Measurements from ENCODE around the gene FHOD3.

The FHOD3 gene

DNA sequence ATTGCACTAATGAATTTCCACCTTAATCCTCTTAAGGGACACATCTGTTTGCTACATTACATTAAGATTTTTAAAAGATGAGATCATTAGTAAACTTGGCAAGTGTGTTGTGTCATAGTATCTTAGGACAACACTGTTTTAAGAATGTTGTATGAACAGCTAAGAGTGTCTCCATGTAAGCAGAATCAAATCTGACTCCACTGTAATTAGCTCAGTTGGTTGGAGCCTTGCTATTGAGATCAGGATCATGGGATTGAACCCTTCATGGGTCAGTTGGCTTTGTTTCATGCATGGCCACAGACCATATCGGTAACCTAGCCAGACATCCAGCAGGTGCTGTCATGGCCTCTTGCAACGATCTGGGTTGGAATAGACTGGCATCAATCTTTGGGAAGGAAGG lies 5.2 kb downstream of the FHOD3 start:
- no peak overlapping the region for H3K4me3 ChIP-seq (ENCODE audit: low read depth, low read length)
- TF ChIP-seq, protein P1, sequence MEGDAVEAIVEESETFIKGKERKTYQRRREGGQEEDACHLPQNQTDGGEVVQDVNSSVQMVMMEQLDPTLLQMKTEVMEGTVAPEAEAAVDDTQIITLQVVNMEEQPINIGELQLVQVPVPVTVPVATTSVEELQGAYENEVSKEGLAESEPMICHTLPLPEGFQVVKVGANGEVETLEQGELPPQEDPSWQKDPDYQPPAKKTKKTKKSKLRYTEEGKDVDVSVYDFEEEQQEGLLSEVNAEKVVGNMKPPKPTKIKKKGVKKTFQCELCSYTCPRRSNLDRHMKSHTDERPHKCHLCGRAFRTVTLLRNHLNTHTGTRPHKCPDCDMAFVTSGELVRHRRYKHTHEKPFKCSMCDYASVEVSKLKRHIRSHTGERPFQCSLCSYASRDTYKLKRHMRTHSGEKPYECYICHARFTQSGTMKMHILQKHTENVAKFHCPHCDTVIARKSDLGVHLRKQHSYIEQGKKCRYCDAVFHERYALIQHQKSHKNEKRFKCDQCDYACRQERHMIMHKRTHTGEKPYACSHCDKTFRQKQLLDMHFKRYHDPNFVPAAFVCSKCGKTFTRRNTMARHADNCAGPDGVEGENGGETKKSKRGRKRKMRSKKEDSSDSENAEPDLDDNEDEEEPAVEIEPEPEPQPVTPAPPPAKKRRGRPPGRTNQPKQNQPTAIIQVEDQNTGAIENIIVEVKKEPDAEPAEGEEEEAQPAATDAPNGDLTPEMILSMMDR (IDR thresholded peaks at IDR 0.05; ENCODE audit: borderline replicate concordance, insufficient read depth, low read depth, low read length): no peak

DNA sequence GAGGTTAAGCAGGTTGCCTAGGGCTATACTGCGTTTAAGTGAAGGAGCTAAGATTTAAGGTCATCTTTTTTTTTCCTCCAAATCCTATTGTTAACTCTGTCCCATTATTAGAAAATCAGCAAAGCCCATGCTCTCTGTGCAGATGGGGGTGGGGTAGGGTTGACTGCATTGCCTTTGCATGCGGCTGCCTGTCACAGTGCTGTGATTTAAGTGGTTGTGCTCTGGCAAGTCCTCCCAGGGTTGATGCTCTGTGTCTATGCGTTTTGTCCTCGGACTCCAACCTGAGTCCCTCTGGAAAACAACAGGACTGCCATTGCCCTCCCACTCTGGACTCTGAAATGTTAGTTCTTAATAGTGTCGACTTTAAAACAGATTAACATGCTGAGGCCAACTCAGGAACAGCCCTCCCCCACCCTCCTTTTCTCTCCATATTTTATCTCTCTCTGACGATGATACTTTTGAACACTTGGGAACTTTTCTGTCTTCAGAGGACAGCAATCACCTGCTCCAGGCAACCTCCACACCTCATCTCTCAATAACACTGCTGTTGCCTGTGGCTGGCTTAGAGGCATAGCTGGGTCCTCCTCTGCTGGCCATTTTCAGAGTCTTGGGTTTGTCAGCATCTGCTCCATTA lies 5.8 kb downstream of the FHOD3 start:
- H3K4me3 ChIP-seq (ENCODE audit: low read depth, low read length): no peak overlapping the region
- TF ChIP-seq, protein P1 (IDR thresholded peaks at IDR 0.05; ENCODE audit: borderline replicate concordance, insufficient read depth, low read depth, low read length): no peak

DNA sequence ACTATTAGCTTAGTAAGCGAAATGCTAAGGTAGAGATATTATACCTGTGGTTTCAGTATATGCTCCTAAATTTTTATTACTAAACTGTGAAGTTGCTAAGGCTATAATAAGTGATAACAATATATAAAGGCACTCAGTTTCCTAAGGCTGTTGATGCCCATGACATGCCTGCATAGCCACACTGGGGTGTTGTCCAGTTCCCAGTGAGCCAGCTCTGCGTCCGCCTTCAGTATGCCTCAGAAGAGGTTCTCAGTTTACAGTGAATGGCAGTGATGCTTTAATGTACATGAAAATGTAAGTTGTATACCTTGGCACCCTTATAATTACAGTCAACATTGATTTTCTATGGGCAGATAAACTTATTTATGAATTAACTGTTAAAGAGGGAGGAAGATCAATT lies 7.2 kb downstream of the FHOD3 start:
- TF ChIP-seq, protein P1 (IDR thresholded peaks at IDR 0.05; ENCODE audit: borderline replicate concordance, insufficient read depth, low read depth, low read length): no peak
- H3K4me3 ChIP-seq (ENCODE audit: low read depth, low read length): no peak overlapping the region

DNA sequence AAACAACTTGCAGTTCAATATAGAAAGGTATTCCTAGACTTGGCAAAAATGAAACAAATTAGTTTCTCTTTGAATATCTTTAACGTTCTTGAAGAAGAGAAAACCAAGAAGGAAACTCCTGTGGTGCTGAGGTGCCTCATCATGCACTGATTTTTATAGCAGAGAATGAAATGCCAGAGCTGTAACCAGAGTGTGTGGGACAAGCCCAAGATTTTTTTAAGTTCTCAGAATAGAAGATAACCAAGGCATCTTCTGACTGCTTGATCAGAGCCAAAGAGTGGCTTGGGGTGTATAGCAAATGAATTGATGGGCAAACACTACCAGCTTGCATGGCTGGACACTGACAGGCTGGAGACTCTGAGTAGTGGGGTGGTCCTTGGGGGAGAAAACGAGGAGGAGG lies 7.9 kb downstream of the FHOD3 start:
- H3K4me3 ChIP-seq (ENCODE audit: low read depth, low read length): no peak overlapping the region
- TF ChIP-seq, protein P1 (IDR thresholded peaks at IDR 0.05; ENCODE audit: borderline replicate concordance, insufficient read depth, low read depth, low read length): no peak

DNA sequence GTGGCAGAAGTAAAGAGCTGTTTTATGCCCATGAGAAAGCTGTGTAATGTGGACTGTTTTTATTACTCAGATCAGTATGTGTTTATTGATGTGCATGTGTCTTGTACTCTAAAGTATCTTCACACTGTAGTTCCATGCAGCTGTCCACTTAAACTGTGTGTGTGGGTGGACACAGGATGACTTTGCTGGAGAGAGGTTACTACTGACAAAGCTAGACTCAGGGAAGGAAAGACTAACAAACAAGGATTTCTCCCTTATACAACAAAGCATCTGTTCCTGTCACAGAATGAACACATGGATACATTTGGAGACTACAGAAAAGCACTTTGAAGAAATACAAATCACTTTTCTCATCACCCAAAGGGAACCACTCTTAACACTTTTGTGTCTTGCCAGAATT lies 10.0 kb downstream of the FHOD3 start:
- TF ChIP-seq, protein P1 (IDR thresholded peaks at IDR 0.05; ENCODE audit: borderline replicate concordance, insufficient read depth, low read depth, low read length): no peak
- no peak overlapping the region for H3K4me3 ChIP-seq (ENCODE audit: low read depth, low read length)

DNA sequence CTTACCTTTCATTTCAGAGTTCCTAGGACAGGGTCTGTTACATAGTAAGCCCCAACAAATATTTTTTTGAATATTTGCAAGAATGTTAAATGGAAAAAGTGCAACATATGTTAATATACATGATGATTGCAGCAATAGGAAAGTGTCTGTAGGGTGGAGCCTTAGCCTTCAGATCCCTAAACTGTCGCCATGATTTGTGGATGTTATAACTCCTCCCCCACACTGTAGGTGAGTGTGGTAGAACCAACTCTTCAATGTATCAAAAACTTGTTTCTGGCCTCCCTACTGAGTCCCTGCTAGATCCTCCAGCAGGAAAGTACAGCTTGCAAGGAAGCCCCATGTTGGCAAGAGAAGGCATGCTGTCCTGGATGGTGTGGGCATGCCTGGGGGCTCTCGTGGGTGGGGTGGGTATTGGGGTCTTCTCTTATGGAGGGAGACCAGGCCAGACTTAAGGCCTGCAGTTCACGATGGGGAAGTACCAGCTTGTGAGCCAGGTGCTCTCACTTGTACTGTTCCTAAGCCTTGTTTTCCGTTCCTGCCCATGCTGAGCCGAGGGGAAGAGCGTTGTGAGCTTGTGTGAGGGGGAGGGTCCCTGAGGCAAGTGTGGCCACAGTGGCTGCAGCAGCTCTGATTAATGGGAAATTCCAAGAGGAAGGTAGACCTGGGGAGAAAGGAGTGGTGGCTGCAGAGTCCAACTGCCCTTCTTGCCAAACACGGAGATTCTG lies 11.4 kb downstream of the FHOD3 start:
- H3K4me3 ChIP-seq (ENCODE audit: low read depth, low read length): no peak overlapping the region

More for the DNA sequence above, 11.4 kb downstream of the FHOD3 start:
- TF ChIP-seq, protein P1 (IDR thresholded peaks at IDR 0.05; ENCODE audit: borderline replicate concordance, insufficient read depth, low read depth, low read length): no peak

Measured in GM12875 (cell line).